ENCODE data around the gene ARHGEF4. TPM values are rescaled to one million over a fixed set of nuclear protein-coding genes. Genes with fewer than 3 reads are reported as not detected.

ARHGEF4 gene
- total and polyA plus RNA-seq, 2 donors (not counting 3 experiments of a cell fraction or from before 2014, with no cell fraction given) = not detected

DNA sequence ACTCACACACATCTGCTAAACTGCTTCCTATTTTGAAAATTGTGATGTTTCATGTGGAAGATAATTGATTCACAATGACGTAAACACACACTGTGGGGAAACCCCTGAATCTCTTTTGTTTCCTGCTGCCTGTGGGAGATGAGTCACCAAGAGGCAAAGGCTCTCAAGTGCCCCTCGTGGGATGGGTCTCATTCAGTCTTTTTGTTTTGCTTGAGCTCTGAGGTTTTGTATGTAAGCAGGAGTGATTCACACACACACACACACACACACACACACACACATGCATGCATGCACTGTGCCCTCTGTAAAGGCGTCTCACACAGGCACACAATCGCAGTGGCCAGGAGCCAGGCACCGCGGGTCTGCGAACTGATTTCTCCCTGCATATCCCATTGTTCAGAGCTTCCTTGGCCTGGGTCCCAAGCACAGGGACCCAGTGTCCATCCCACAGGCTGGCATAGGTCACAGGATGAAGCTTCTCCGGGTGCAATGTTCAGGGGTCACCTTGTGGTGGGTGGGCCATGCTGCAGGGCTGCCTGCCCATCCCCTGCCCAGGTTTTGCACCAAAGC lies 12.1 kb upstream of the ARHGEF4 start:
- no peak overlapping the region for H3K9ac ChIP-seq (replicated peaks; ENCODE audit: extremely low read depth, insufficient read depth, low read length)
- H3K79me2 ChIP-seq (ENCODE audit: control insufficient read depth, insufficient read depth, low read length) = no peaks in the 10 kb centered on the region
- dilution Hi-C loops (cut with MboI; ENCODE audit: extremely low pct_ligation_motif_present, low sequenced_read_pairs) = no loop called here
- ChIA-PET POLR2A (no interaction called here), CTCF (interaction anchor here (0.7 to 2.2 kb wide), 2 partner anchors 9 to 27 kb away, joined by 4 to 13 read pairs; no protein-coding TSS in a partner anchor)
- H3K9me1 ChIP-seq (replicated peaks; ENCODE audit: control insufficient read depth, extremely low read depth, insufficient read depth, low read length) = no peaks in the 10 kb centered on the region
- FAIRE-seq (peak; percentile 87), DNase-seq (ENCODE audit: low read depth, low spot score) (peak; percentile 74)
- H3K36me3 ChIP-seq (ENCODE audit: control insufficient read depth in 2 of 2, extremely low read depth in 1 of 2, insufficient read depth in 2 of 2, low read length in 2 of 2) = no peaks in the 10 kb centered on the region
- no peaks in the 10 kb centered on the region for H3K4me1 ChIP-seq (ENCODE audit: control insufficient read depth, extremely low read depth, insufficient read depth, low read length)
- H3K27me3 ChIP-seq (ENCODE audit: control insufficient read depth in 2 of 2, insufficient read depth in 2 of 2, low read length in 2 of 2) = no peaks in the 10 kb centered on the region
- intact Hi-C loops (cut with micrococcal nuclease) = loop anchor here (2.0 kb wide), 1 partner anchor 26 kb away; no protein-coding TSS in a partner anchor
- no peak overlapping the region for H3K4me3 ChIP-seq (replicated peaks in 1 of 3; ENCODE audit: insufficient read depth in 1 of 3, low read depth in 1 of 3, low read length in 3 of 3)
- no peak overlapping the region for H3K27ac ChIP-seq (ENCODE audit: insufficient read depth, low read depth, low read length)
- no peaks in the 10 kb centered on the region for H4K20me1 ChIP-seq (replicated peaks; ENCODE audit: control insufficient read depth, extremely low read depth, insufficient read depth, low read length)
- H3K9me3 ChIP-seq (replicated peaks; ENCODE audit: control insufficient read depth, insufficient read depth, low read length) = no peaks in the 10 kb centered on the region
- TF ChIP-seq GATA2 (IDR thresholded peaks at IDR 0.05; ENCODE audit: insufficient read depth, insufficient read length, low read depth, low read length) (no peak), FOS (IDR thresholded peaks at IDR 0.05; ENCODE audit: borderline replicate concordance, insufficient read depth, low read length) (peak; percentile 88), POLR2A (IDR thresholded peaks at IDR 0.05; ENCODE audit: low read depth, low read length) (no peak), JUN (IDR thresholded peaks at IDR 0.05; ENCODE audit: borderline replicate concordance, insufficient read depth, insufficient read length, low read depth) (peak; percentile 81), MYC (IDR thresholded peaks at IDR 0.05; ENCODE audit: low read depth, low read length) (no peak), EZH2 (IDR thresholded peaks at IDR 0.05; ENCODE audit: borderline replicate concordance, low read depth, low read length, severe bottlenecking) (no peak), POLR2AphosphoS5 (IDR thresholded peaks at IDR 0.05; ENCODE audit: insufficient read depth, low read depth, low read length) (no peak)
- TF ChIP-seq, protein P1, sequence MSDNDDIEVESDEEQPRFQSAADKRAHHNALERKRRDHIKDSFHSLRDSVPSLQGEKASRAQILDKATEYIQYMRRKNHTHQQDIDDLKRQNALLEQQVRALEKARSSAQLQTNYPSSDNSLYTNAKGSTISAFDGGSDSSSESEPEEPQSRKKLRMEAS (IDR thresholded peaks at IDR 0.05; ENCODE audit: insufficient read depth, insufficient read length) = no peak
- TF ChIP-seq, protein P2, sequence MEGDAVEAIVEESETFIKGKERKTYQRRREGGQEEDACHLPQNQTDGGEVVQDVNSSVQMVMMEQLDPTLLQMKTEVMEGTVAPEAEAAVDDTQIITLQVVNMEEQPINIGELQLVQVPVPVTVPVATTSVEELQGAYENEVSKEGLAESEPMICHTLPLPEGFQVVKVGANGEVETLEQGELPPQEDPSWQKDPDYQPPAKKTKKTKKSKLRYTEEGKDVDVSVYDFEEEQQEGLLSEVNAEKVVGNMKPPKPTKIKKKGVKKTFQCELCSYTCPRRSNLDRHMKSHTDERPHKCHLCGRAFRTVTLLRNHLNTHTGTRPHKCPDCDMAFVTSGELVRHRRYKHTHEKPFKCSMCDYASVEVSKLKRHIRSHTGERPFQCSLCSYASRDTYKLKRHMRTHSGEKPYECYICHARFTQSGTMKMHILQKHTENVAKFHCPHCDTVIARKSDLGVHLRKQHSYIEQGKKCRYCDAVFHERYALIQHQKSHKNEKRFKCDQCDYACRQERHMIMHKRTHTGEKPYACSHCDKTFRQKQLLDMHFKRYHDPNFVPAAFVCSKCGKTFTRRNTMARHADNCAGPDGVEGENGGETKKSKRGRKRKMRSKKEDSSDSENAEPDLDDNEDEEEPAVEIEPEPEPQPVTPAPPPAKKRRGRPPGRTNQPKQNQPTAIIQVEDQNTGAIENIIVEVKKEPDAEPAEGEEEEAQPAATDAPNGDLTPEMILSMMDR (IDR thresholded peaks at IDR 0.05; ENCODE audit: extremely low read depth in 1 of 2, insufficient read depth in 1 of 2, low read depth in 1 of 2, low read length in 2 of 2) = no peak
- no peak overlapping the region for H2AFZ ChIP-seq (ENCODE audit: low read depth, low read length)
- no peak overlapping the region for H3K4me2 ChIP-seq (ENCODE audit: insufficient read depth, low read length)
- BruUV-seq (replicated peaks) = no TSS peak

All from endothelial cell of umbilical vein (primary cell).